Sigmoid colon (tissue), 4 donors: ENCODE results near the gene TRAF2.

Experiments used
- EP300 ChIP-seq, 4 donors: sonication (generic); formaldehyde crosslinking; IDR thresholded peaks; one replicate each; pipeline ENCODE4 v1.6.1; 2017; ENCODE audit warnings: antibody characterized with exemption in 4 of 4
- POLR2AphosphoS5 ChIP-seq, 4 donors: sonication (generic); formaldehyde crosslinking; IDR thresholded peaks; one replicate each; pipeline ENCODE4 v1.6.1; 2017; ENCODE audit warnings: antibody characterized with exemption in 4 of 4
- TF ChIP-seq, protein P1 (sequence below), 4 experiments: fragments of 450-650 bp in 3 of 4; fragments of 200-600 bp in 1 of 4; IDR thresholded peaks; one replicate each; pipeline ENCODE4 v1.5.1; 2016 to 2019; ENCODE audit warnings: antibody characterized with exemption in 4 of 4, mild to moderate bottlenecking in 3 of 4, moderate library complexity in 2 of 4

DNA sequence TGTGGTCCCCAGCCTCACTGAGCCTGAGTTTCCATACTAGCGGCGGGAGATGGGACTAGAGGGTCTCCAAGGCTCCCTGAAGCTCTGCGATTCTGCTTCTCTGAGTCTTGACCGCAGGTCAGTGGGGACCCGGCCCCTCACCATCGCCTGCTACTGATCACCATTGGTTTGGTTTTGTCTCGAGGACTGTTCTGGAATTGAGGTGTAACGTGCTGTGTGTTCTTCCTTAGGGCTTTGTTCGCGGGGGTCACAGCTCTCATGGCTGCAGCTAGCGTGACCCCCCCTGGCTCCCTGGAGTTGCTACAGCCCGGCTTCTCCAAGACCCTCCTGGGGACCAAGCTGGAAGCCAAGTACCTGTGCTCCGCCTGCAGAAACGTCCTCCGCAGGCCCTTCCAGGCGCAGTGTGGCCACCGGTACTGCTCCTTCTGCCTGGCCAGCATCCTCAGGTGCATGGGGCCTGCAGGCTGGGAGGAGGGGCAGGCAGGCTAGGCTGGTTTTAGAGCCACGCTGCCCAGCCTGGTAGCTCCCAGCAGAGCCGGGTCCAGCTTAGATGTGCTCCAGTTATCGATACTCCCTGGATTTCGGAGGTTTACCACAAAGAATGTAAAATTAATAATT is 12.3 kb downstream of the TRAF2 start:
- TF ChIP-seq, protein P1, sequence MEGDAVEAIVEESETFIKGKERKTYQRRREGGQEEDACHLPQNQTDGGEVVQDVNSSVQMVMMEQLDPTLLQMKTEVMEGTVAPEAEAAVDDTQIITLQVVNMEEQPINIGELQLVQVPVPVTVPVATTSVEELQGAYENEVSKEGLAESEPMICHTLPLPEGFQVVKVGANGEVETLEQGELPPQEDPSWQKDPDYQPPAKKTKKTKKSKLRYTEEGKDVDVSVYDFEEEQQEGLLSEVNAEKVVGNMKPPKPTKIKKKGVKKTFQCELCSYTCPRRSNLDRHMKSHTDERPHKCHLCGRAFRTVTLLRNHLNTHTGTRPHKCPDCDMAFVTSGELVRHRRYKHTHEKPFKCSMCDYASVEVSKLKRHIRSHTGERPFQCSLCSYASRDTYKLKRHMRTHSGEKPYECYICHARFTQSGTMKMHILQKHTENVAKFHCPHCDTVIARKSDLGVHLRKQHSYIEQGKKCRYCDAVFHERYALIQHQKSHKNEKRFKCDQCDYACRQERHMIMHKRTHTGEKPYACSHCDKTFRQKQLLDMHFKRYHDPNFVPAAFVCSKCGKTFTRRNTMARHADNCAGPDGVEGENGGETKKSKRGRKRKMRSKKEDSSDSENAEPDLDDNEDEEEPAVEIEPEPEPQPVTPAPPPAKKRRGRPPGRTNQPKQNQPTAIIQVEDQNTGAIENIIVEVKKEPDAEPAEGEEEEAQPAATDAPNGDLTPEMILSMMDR (IDR thresholded peaks at IDR 0.05) = no peak
- TF ChIP-seq POLR2AphosphoS5 (IDR thresholded peaks at IDR 0.05) (no peak), EP300 (IDR thresholded peaks at IDR 0.05) (no peak)
